Activated T-helper 17 cell treated with anti-CD3 and anti-CD28 coated beads, Interleukin-2, amount 50 U/mL, for 72 hours (primary cell): ENCODE results near the gene CLECL1. TPM values are rescaled to one million over a fixed set of nuclear protein-coding genes. Genes with fewer than 3 reads are reported as not detected.

Source experiments
- ATAC-seq: fragments of 150-1000 bp; cut with Tn5 transposase; replicated peaks from 2 replicates; pipeline ENCODE4 v1.10.0; 2021; ENCODE audit warnings: mild to moderate bottlenecking, moderate library complexity
- H3K27ac Mint-ChIP-seq: one replicate; pipeline ENCODE4 v1.8.0; 2022; ENCODE audit warnings: mixed read lengths
- H3K27me3 Mint-ChIP-seq: one replicate; pipeline ENCODE4 v1.8.0; 2022; ENCODE audit warnings: mixed read lengths
- H3K36me3 Mint-ChIP-seq: one replicate; pipeline ENCODE4 v1.8.0; 2022; ENCODE audit warnings: low read depth, mild to moderate bottlenecking, mixed read lengths
- H3K4me1 Mint-ChIP-seq: one replicate; pipeline ENCODE4 v1.8.0; 2022; ENCODE audit warnings: mixed read lengths
- H3K4me3 Mint-ChIP-seq: one replicate; pipeline ENCODE4 v1.8.0; 2022; ENCODE audit warnings: mild to moderate bottlenecking, mixed read lengths
- H3K9me3 Mint-ChIP-seq: one replicate; pipeline ENCODE4 v1.8.0; 2022; ENCODE audit warnings: mixed read lengths
- total RNA-seq, 2 donors: library from RNA; stranded (reverse); gene quantifications; one replicate each; pipeline ENCODE4 v1.2.3, GENCODE V29; 2022

CLECL1 gene
- total RNA-seq, 2 donors from 2014 or later = 6.1 to 7.7 TPM

GRCh38 chr12:9756170-9756569 is 23.3 kb upstream of the CLECL1 start:
- Mint-ChIP-seq H3K27ac (peak overlapping the region; percentile 98), H3K36me3 (peaks cover 95% of the 10 kb centered on the region), H3K4me1 (peaks cover 29% of the 10 kb centered on the region), H3K27me3 (no peaks in the 10 kb centered on the region), H3K9me3 (no peaks in the 10 kb centered on the region), H3K4me3 (peak overlapping the region; percentile 96)
- ATAC-seq = no peak

DNA sequence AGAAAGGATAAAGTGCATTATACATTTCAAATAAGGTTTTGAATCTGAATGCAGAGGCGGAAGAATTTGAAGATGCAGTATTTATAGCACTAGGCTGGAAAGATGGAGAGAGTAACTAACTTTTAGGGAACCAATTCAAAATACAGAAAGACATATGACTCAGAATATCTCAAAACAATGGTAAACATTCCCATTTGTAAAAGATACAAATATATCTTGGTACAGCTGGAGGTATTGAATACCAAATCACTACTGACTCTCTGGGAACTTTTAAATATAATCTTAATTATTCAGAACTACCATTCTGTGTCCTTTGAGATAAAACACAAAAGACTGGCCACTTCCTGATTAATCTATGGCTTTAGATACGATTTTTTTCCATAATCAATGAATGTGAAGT is 22.7 kb upstream of the CLECL1 start:
- Mint-ChIP-seq H3K4me1 (peaks cover 23% of the 10 kb centered on the region), H3K27me3 (no peaks in the 10 kb centered on the region), H3K4me3 (peak overlapping the region; percentile 96), H3K36me3 (peaks cover 89% of the 10 kb centered on the region), H3K27ac (peak overlapping the region; percentile 17), H3K9me3 (no peaks in the 10 kb centered on the region)
- no peak for ATAC-seq

DNA sequence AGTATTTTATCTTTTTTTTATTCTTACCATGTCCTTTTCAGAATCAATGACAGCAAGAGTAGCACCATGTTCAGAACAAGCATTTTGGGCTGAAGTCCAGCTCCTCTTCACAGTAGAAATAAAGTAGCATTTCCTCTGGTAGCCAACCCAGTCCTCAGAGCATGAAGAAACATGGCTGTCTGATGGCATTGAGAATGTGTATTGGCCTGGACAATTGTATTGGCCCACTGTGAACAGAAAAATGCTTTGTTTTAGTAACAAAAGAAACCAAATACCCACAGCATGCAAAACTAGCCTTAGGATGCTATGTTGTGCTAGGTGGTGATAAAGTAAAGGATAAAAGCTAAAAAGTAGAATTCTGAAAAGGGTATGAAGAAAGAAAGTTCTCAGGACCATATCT is 22.1 kb upstream of the CLECL1 start:
- peaks cover 83% of the 10 kb centered on the region for H3K36me3 Mint-ChIP-seq
- H3K4me1 Mint-ChIP-seq = peaks cover 23% of the 10 kb centered on the region
- H3K27me3 Mint-ChIP-seq = no peaks in the 10 kb centered on the region
- peak overlapping the region; percentile 96 for H3K4me3 Mint-ChIP-seq
- ATAC-seq = no peak
- no peaks in the 10 kb centered on the region for H3K9me3 Mint-ChIP-seq
- H3K27ac Mint-ChIP-seq = peak overlapping the region; percentile 17

DNA sequence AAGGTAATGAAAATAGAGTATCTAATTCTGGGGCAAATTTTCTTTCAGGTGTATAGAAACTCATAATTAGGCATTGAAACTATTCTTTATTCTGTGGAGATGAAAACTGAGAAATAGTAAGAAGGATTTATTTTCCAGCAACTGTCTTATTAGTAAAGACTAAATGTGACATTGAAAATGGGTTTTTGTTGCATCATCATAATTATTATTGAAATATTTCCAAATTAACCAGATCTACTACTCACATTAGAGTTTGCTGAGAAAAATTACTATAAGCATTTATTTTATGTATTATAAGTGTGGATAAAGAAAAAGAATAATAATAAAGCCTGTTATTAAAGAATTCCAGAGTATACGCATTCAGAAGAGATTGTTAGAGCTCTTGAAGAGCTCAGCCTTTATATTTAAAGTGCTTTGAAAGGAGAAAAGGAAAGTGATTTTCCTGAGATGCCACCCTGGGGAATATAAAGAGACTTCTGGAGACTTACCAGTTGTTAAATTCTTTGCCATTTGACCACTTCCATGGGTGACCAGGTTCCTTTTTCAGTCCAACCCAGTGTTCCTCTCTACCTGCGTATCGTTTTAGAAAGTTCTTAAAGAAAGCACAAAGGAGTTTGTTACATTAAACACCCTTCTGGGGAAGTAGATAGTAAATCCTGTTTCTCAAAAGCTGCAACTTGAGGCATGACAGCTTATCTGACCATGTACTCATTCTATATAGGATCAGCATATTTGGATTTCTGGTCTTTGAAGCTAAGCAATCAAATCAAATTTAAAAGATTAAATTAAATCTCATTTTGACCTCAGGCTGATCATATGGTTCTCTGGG is 21.4 kb upstream of the CLECL1 start:
- peaks cover 23% of the 10 kb centered on the region for H3K4me1 Mint-ChIP-seq
- ATAC-seq = no peak
- H3K9me3 Mint-ChIP-seq = no peaks in the 10 kb centered on the region
- H3K4me3 Mint-ChIP-seq = peak overlapping the region; percentile 96
- H3K27ac Mint-ChIP-seq = peak overlapping the region; percentile 40
- peaks cover 76% of the 10 kb centered on the region for H3K36me3 Mint-ChIP-seq
- H3K27me3 Mint-ChIP-seq = no peaks in the 10 kb centered on the region

DNA sequence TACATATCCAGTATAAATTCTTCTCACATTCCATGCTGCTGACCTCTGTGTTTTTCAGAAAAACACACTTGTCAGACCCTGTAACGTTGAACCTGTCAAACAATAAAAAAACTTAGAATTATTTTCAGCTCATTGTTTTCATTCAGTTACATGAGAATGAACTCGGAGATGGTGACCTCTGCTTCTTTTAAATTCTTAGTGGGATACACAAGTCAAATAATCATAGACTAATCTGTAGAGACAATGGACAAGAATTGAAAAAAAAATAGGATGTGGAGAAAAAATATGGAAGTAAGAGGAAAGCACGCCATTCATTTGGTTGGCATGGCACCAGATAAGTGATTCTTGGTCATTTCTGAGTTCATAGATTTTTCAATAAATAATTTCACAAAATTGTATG is 20.6 kb upstream of the CLECL1 start:
- peak overlapping the region; percentile 96 for H3K4me3 Mint-ChIP-seq
- H3K27ac Mint-ChIP-seq = no peak overlapping the region
- no peaks in the 10 kb centered on the region for H3K9me3 Mint-ChIP-seq
- peaks cover 68% of the 10 kb centered on the region for H3K36me3 Mint-ChIP-seq
- no peak for ATAC-seq
- H3K4me1 Mint-ChIP-seq = peaks cover 23% of the 10 kb centered on the region
- no peaks in the 10 kb centered on the region for H3K27me3 Mint-ChIP-seq

- no peaks in the 10 kb centered on the region for H3K27me3 Mint-ChIP-seq
- peak overlapping the region; percentile 96 for H3K4me3 Mint-ChIP-seq
- ATAC-seq = no peak
- H3K36me3 Mint-ChIP-seq = peaks cover 64% of the 10 kb centered on the region
- no peaks in the 10 kb centered on the region for H3K9me3 Mint-ChIP-seq
- no peak overlapping the region for H3K27ac Mint-ChIP-seq
- H3K4me1 Mint-ChIP-seq = peaks cover 23% of the 10 kb centered on the region
These were observed 20.2 kb upstream of the CLECL1 start for GRCh38 chr12:9753073-9753472.

DNA sequence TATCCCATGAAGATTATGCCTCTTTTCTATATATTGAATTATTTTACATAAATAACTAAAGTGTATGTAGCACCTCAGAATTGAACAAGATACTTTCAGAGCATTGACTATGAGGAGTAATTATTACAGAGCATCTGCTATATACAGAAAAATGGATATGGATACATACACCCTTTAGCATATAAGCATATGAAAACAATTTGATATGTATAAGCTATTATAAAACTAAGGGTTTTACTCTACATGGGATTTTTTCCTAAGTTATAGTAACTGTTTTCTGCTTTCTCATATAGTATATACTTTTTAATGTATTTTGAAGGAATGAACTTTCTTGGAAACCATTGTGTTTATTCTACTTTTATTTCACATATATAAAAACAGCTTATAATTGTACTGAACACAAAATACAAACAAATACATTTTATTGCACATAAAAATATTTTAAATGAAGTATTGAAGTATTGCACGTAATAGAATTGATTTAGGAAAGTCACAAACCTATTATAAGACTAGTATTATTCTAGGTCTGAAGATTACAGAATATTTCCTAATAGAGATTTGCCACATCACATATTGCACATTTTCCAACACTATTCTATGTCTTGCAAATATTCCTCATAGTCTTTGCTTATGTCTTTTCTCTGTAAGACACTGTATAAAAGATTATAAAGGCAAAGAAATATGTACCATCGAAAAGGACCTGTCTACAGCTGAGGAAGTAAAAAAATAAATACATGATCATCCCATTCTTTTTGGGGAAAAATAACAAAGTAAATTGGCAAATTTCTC is 19.4 kb upstream of the CLECL1 start:
- peak; percentile 30 for ATAC-seq
- Mint-ChIP-seq H3K9me3 (no peaks in the 10 kb centered on the region), H3K4me3 (peak overlapping the region; percentile 96), H3K27ac (peak overlapping the region; percentile 13), H3K27me3 (no peaks in the 10 kb centered on the region), H3K4me1 (peaks cover 18% of the 10 kb centered on the region), H3K36me3 (peaks cover 56% of the 10 kb centered on the region)

GRCh38 chr12:9751204-9752144 is 18.6 kb upstream of the CLECL1 start:
- Mint-ChIP-seq H3K27ac (peak overlapping the region; percentile 13), H3K4me3 (peak overlapping the region; percentile 26), H3K4me1 (peaks cover 16% of the 10 kb centered on the region), H3K27me3 (no peaks in the 10 kb centered on the region), H3K9me3 (no peaks in the 10 kb centered on the region), H3K36me3 (peaks cover 48% of the 10 kb centered on the region)
- ATAC-seq = peak; percentile 67

DNA sequence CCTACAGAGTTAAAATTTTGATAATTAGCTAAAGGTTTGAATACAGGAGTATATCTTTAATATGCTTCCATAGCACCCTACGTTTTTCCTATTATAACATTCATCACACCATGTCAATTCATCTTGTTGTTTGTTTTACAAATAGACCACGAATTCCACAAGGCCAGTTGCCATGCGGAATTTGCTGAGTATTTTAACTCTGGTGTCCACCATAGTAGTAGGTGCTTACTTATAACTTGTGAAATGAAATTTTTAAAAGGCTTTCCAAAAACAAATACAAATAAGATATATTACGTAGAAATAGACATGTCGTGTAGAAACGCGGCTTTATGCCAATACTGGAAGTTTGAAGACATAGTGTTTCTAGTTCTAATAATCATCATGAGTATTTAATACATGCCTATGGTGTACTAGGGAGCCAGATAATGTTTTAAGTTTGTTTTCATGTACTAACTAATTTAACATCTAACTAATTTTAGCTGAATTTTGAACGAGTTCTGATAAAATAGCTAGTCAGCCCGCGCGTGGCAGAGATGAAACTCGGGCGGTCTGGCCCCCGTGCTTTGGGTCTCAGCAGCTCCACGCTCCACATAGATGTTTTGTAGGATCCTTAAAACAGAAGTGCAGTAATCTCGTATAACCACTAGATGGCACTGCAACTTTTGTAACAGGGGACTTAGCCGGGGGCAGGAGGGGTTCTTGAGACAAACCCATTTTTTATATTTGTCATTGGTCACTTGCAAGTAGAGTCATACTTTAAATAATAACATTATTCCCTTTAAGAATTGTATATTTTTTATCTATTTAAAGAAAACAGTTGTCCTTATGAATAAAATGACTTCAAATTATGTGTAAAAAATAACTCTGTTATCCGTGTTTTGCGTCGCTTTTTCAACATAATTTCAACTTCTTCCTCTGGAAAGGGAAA is 17.6 kb upstream of the CLECL1 start:
- Mint-ChIP-seq H3K27me3 (no peaks in the 10 kb centered on the region), H3K4me3 (peak overlapping the region; percentile 54), H3K9me3 (no peaks in the 10 kb centered on the region), H3K36me3 (peaks cover 38% of the 10 kb centered on the region), H3K27ac (no peak overlapping the region), H3K4me1 (peaks cover 10% of the 10 kb centered on the region)
- ATAC-seq = peak; percentile 68

GRCh38 chr12:9749640-9750039 is 16.7 kb upstream of the CLECL1 start:
- Mint-ChIP-seq H3K9me3 (no peaks in the 10 kb centered on the region), H3K36me3 (peaks cover 29% of the 10 kb centered on the region), H3K4me1 (peaks cover 11% of the 10 kb centered on the region), H3K4me3 (no peak overlapping the region), H3K27me3 (no peaks in the 10 kb centered on the region), H3K27ac (no peak overlapping the region)
- ATAC-seq = no peak

GRCh38 chr12:9745199-9745598 is 12.3 kb upstream of the CLECL1 start:
- peaks cover 25% of the 10 kb centered on the region for H3K4me1 Mint-ChIP-seq
- no peaks in the 10 kb centered on the region for H3K27me3 Mint-ChIP-seq
- H3K36me3 Mint-ChIP-seq = peaks cover 5% of the 10 kb centered on the region
- no peak overlapping the region for H3K4me3 Mint-ChIP-seq
- no peak overlapping the region for H3K27ac Mint-ChIP-seq
- no peaks in the 10 kb centered on the region for H3K9me3 Mint-ChIP-seq
- ATAC-seq = no peak

DNA sequence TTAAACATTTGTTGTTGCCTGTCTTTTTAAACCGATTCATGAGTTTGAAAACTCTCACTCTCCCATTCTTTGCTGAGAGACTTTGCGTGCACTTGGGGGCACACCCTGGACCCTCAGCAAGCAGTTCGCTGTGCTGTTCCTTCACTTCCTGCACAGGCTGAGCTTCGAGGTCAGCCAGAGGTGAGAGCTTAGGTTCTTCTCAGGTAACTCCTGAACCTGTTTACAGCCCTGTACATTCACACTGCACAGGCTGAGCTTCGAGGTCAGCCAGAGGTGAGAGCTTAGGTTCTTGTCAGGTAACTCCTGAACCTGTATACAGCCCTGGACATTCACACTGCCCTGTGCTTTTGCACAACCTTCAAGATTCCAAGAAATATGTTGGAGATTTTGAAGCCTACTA is 9.8 kb upstream of the CLECL1 start:
- Mint-ChIP-seq H3K27ac (peak overlapping the region; percentile 73), H3K4me1 (peaks cover 25% of the 10 kb centered on the region), H3K4me3 (peak overlapping the region; percentile 72), H3K27me3 (no peaks in the 10 kb centered on the region), H3K36me3 (peaks cover 5% of the 10 kb centered on the region), H3K9me3 (no peaks in the 10 kb centered on the region)
- peak; percentile 27 for ATAC-seq

GRCh38 chr12:9741726-9742125 is 8.8 kb upstream of the CLECL1 start:
- peak overlapping the region; percentile 72 for H3K4me3 Mint-ChIP-seq
- peak; percentile 95 for ATAC-seq
- no peaks in the 10 kb centered on the region for H3K27me3 Mint-ChIP-seq
- peaks cover 34% of the 10 kb centered on the region for H3K4me1 Mint-ChIP-seq
- peak overlapping the region; percentile 73 for H3K27ac Mint-ChIP-seq
- H3K9me3 Mint-ChIP-seq = no peaks in the 10 kb centered on the region
- peaks cover 5% of the 10 kb centered on the region for H3K36me3 Mint-ChIP-seq
